Activated T-cell treated with anti-CD3 and anti-CD28 coated beads for 24 hours (primary cell): ENCODE data around the gene ARHGAP9.
"Not testable (repeated sequence)": the region's sequence is repeated elsewhere in the genome, so short reads cannot be mapped to it uniquely, and the experiment has no call there.

Source experiments
- DNase-seq: peaks from one replicate; pipeline ENCODE4 v3.0.0-alpha.2; 2020; ENCODE audit warnings: low read depth

Gene ARHGAP9

DNA sequence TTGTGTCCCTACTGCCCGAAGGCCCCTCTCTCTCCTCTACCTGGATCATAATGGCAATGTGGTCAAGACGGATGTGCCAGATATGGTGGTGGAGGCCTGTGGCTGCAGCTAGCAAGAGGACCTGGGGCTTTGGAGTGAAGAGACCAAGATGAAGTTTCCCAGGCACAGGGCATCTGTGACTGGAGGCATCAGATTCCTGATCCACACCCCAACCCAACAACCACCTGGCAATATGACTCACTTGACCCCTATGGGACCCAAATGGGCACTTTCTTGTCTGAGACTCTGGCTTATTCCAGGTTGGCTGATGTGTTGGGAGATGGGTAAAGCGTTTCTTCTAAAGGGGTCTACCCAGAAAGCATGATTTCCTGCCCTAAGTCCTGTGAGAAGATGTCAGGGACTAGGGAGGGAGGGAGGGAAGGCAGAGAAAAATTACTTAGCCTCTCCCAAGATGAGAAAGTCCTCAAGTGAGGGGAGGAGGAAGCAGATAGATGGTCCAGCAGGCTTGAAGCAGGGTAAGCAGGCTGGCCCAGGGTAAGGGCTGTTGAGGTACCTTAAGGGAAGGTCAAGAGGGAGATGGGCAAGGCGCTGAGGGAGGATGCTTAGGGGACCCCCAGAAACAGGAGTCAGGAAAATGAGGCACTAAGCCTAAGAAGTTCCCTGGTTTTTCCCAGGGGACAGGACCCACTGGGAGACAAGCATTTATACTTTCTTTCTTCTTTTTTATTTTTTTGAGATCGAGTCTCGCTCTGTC is 22.8 kb downstream of the ARHGAP9 start:
- DNase-seq: no peak

DNA sequence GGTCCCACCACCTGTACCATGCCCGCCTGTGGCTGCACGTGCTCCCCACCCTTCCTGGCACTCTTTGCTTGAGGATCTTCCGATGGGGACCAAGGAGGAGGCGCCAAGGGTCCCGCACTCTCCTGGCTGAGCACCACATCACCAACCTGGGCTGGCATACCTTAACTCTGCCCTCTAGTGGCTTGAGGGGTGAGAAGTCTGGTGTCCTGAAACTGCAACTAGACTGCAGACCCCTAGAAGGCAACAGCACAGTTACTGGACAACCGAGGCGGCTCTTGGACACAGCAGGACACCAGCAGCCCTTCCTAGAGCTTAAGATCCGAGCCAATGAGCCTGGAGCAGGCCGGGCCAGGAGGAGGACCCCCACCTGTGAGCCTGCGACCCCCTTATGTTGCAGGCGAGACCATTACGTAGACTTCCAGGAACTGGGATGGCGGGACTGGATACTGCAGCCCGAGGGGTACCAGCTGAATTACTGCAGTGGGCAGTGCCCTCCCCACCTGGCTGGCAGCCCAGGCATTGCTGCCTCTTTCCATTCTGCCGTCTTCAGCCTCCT is 23.4 kb downstream of the ARHGAP9 start:
- no peak for DNase-seq

GRCh38 chr12:57455374-57456144 is 24.1 kb downstream of the ARHGAP9 start:
- no peak for DNase-seq

GRCh38 chr12:57454566-57455373 is 24.9 kb downstream of the ARHGAP9 start, which contains the start of gene INHBE:
INHBE (plus strand) TSS chr12:57455307; CDS start chr12:57455537, 230 bp downstream.
- DNase-seq: no peak

DNA sequence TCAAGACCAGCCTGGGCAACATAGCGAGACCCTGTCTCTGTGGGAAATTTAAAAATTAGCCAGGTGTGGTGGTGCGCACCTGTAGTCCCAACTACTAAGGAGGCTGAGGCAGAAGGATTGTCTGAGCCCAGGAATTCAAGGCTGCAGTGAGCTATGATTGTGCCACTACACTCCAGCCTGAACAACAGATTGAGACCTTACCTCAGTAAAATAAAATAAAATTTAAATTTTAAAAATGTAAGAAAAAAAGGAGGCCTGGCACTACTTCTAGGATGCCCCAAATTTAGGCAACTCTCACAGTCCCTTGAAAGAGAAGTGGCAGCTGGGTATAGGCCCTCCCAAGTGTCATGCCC is 25.5 kb downstream of the ARHGAP9 start:
- DNase-seq: no peak

GRCh38 chr12:57452937-57453509 is 26.6 kb downstream of the ARHGAP9 start:
- no peak for DNase-seq

- no peak for DNase-seq
Measured at GRCh38 chr12:57452181-57452936, 27.3 kb downstream of the ARHGAP9 start.

- no peak for DNase-seq
Measured at GRCh38 chr12:57451233-57451778, 28.4 kb downstream of the ARHGAP9 start.

DNA sequence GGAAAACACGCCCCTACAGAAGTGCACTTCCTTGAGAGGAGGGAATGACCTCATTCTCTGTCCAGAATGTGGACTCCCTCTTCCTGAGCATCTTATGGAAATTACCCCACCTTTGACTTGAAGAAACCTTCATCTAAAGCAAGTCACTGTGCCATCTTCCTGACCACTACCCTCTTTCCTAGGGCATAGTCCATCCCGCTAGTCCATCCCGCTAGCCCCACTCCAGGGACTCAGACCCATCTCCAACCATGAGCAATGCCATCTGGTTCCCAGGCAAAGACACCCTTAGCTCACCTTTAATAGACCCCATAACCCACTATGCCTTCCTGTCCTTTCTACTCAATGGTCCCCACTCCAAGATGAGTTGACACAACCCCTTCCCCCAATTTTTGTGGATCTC is 29.6 kb downstream of the ARHGAP9 start:
- no peak for DNase-seq

GRCh38 chr12:57449375-57449774 is 30.3 kb downstream of the ARHGAP9 start:
- DNase-seq: no peak

GRCh38 chr12:57448669-57449068 is 31.0 kb downstream of the ARHGAP9 start:
- DNase-seq: no peak

DNA sequence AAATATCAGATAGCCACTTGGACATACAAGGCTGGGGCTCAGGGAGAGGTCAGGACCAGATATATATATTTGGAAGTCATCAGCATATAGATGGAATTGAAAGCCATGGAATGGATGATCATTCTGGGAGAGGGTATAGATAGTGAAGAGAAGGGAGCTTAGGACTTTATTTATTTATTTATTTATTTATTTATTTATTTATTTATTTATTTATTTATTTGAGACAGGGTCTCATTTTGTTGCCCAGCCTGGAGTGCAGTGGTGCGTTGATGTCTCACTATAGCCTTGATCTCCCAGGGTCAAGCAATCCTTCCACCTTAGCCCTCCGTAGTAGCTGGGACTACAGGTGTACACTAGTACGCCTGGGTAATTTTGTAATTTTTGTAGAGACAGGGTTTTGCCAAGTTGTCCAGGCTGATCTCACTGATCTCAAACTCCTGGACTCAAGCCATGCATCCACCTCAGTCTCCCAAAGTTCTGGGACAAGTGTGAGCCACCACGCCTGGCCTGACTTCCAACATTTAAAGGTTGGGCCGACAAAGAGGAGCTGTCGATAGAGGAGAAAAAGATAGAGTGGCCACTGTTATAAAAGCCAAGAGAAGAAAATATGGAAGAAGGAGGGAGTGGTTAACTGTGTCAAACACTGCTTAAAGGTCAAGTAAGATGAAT is 33.2 kb downstream of the ARHGAP9 start:
- no peak for DNase-seq

DNA sequence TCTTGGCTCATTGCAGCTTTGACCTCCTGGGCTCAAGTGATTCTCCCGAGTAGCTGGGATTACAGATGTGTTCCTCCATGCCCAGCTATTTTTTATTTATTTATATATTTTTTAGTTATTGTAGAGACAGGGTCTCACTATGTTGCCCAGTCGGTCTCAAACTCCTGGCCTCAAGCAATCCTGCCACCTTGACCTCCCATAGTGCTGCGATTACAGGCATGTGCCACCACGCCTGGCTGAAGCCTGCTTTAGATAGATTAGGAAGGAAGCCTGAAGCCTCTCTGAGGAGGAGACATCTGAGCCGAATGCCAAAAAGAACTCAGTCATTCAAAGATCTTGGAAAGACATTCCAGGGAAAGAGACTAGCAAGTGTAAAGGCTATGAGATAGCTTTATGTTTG is 34.9 kb downstream of the ARHGAP9 start:
- no peak for DNase-seq

DNA sequence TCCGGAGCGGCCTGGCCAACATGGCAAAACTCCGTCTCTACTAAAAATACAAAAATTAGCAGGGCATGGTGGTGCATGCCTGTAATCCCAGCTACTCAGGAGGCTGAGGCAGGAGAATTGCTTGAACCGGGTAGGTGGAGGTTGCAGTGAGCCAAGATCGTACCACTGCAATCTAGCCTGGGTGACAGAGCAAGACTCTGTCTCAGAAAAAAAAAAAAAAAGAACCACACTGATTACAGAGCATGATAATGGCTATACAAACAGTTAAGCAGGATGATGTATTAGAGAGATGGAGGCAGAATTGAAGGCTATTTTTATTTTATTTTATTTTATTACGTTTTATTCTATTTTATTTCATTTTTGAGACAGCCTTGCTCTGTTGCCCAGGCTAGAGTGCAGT is 35.3 kb downstream of the ARHGAP9 start:
- not testable (repeated sequence) for DNase-seq

- no peak for DNase-seq
Measured at GRCh38 chr12:57441846-57442427, 37.7 kb downstream of the ARHGAP9 start.

- DNase-seq: not testable (repeated sequence)
Measured at GRCh38 chr12:57441393-57441792, 38.3 kb downstream of the ARHGAP9 start.

DNA sequence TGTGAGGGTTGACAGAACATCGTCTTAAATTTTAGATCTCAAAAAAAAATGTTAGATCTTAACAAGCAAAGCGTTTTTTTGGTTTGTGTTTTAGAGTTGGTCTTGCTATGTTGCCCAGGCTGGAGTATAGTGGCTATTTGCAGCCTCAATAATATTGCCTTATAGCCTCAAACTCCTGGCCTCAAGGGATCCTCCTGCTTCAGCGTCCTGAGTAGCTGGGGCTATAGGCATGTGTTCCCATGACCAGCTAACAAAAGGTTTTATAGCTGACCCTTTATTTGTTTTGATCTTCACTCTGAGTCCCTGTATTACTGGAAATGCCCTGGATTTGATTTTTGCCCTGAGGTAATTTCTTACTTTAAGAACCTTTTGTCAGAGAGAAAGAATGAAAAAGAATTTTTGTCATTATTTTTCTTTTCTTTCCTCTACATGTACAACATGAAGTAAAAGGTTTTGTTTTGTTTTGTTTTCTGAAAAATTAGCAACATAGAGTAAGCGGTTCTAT is 39.9 kb downstream of the ARHGAP9 start:
- no peak for DNase-seq

DNA sequence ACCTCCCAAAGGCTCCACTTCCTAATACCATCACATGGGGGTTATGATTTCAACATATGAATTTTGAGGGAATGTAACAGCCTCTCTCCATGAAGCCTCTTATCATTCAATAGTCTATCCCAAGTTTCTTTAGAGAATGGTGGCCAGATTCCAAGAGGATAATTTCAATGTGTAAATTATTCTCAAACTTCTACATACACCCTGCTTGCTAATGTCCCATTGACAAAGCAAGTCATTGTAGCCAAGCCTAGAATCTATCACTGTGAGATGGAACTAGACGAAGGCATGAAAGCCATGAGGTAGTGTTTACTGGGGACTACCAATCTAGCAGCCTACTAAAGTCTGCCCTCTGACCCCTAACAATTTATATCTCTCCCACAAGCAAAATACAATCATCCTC is 41.3 kb downstream of the ARHGAP9 start:
- DNase-seq: no peak

DNA sequence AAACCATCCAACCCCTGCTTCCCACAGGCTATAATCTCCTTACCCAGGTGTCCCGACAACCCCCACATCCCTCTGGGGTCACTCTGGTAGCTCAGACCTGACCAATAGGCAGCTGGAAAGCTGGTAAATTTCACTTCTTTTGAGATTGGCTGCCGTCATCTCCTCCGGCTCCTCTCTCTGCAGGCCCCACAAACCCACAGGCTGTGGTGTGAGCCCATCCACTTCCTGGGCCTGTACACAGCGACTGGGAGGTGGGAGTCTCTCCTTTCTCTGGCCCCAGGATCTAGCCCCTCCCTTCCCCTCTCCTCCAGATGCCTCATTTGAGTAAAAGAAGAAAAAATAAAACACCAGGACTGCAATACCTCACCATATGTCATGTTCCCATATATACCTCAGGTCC is 44.4 kb downstream of the ARHGAP9 start:
- DNase-seq: no peak
